Right hindlimb (tissue), 1 donor: ENCODE results near the gene ALDH1B1.
A peak's percentile ranks its signal among the peaks of the same experiment; 100 is the strongest.

ENCODE experiments used
- DNase-seq: peaks from one replicate; pipeline ENCODE4 v3.0.0-alpha.2; 2018

Gene ALDH1B1

GRCh38 chr9:38392235-38393127, at the start of gene ALDH1B1:
Gene ALDH1B1, plus strand, starts transcription at chr9:38392702. Its CDS starts 3,047 bp downstream, at chr9:38395749.
- DNase-seq, result peak; percentile 90

- DNase-seq, result no peak
Observed at GRCh38 chr9:38343037-38343436, 49.5 kb upstream of the ALDH1B1 start.

DNA sequence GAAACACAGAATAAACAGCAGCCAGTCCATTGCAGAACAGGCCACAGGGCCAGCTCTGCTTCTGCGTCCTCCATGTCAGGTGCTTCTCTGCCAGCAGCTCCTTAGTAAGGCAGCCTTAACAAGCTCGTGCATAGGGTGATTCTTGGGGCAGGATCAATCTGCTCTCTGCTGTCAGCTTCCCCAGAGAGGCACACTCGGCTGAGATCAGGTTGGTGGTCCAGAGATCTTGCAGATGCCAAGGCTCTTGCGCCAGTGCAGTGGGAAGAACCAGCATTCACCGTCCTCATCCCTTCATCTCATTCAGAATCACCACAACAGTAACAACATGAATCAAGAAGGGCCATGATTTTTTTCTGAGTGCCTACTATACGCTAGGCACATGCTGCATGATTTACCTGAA, 49.0 kb upstream of the ALDH1B1 start:
- no peak for DNase-seq

DNA sequence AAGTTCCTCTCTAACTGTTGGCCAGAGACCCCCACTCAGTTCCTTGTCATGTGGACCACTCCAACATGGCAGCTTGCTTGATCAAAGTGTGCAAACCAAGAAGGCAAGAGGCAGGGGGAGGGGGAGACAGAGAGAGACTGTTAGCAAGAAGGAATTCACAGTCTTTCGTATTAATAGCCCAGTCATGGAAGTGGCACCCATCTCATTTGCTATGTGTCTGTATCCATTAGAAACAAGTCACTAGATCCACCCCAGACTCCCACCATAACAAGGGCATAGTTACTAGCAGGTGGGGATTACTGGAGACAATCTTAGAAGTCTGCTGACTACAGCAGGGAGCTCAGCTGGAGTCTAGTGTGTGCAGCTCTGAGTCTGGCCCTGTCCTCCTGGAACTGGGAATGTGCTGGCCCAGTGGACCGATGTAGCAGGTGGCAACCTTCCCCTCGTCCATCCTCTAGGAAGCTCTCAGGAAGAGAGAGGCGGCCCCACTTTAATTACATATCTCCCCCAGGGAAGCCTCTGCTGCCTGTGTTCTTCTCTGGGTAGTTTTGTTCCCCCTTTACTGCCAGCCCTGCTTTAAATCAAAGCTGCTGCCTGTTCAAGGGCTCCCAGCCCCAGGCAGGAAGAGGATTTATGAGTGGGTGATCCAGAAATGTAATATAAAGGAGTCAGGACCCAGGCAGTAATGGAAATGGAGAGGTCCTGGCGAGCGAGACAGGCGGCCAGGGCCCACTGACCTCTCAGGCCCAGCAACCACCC, 47.8 kb upstream of the ALDH1B1 start:
- no peak for DNase-seq

DNA sequence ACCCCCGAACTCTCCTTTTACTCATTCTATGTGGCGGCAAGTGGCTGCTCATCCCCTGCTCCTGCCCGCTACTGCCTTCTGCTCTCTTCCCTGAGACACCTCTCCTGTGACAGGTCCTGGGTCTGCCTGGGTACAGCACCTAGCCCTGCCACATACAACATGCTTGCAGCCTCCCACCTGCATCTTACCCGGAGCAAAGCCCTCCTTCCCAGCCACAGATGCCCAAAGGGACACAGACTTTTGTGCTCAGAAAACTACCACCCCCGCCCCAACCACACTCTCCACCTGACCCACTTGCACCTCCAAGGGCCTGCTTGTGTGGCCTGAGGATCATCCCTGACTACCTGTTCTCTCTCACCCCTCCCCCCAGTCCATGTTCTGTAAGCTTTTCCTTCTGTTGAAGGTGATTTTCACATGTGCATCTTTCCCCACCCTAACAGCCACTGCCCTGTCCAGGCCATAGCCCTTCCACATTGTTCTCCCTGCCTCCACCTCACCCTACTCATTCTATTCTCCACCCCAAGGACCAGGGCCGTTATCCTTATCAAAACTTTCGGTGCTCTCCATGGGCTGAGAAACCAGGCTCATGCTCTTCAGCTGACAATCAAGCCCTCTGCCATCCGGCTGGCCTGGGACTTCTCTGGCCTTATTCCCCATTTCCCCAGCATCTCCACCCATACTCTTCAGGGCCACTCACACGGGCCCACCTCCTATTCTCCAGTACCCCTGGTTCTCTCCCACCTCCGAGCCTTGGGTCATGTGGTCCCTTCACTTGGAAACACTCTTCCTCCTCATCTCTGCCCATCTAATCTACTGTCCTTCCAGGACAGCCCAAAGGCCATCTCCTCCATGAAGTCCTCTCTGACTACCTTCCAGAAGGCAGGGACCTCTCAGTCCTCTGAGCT, 46.4 kb upstream of the ALDH1B1 start:
- no peak for DNase-seq

GRCh38 chr9:38346811-38347210, 45.7 kb upstream of the ALDH1B1 start:
- no peak for DNase-seq

GRCh38 chr9:38347271-38347671, 45.2 kb upstream of the ALDH1B1 start:
- DNase-seq, result no peak

GRCh38 chr9:38347946-38348345, 44.6 kb upstream of the ALDH1B1 start:
- DNase-seq, result no peak

GRCh38 chr9:38350529-38350928, 42.0 kb upstream of the ALDH1B1 start:
- no peak for DNase-seq

GRCh38 chr9:38352530-38353328, 39.8 kb upstream of the ALDH1B1 start:
- no peak for DNase-seq

DNA sequence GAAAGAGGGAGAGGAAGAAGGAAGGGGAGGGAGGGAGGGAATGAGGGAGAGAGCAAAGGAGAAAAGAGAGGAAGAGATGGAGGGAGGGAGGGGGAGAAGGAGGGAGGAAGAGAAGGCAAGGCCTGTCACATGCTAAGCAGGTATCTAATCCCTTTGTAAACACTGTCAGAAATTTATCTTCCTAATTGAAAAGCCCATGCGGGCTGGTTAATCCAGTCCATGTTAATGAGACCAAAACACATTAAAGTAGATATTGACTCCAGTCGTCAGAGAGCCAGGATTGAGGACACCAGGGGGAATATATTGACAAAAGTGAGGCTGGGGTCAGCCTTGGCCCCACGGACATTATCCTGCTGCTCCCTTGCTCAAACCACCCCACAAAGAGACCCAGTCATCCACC, 37.4 kb upstream of the ALDH1B1 start:
- no peak for DNase-seq

GRCh38 chr9:38355517-38356120, 36.9 kb upstream of the ALDH1B1 start:
- DNase-seq, result no peak

DNA sequence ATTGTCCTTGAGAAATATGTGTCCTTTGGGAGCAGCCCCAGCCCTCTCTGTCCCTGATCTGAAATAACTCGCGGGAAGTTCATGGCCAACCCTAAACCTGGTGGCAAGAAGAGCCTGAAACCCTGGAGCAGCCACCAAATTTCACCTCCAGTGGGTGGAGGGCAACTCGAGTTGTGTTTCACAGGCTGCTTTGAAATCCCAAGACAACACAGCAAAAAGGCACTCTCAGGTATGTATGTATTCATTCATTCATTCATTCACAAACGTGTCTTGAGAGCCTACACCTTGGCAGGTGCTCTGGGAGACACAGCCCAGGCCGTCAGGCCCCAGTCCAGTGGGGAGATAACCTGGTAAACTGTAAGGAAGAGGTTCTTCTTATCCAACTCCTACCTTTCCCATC, 35.7 kb upstream of the ALDH1B1 start:
- no peak for DNase-seq

- no peak for DNase-seq
Observed at GRCh38 chr9:38357350-38358114, 35.0 kb upstream of the ALDH1B1 start.

- DNase-seq, result no peak
Observed at GRCh38 chr9:38358390-38359296, 33.9 kb upstream of the ALDH1B1 start.

- DNase-seq, result no peak
Observed at GRCh38 chr9:38359297-38359653, 33.2 kb upstream of the ALDH1B1 start.

GRCh38 chr9:38359689-38360385, 32.7 kb upstream of the ALDH1B1 start:
- DNase-seq, result no peak

DNA sequence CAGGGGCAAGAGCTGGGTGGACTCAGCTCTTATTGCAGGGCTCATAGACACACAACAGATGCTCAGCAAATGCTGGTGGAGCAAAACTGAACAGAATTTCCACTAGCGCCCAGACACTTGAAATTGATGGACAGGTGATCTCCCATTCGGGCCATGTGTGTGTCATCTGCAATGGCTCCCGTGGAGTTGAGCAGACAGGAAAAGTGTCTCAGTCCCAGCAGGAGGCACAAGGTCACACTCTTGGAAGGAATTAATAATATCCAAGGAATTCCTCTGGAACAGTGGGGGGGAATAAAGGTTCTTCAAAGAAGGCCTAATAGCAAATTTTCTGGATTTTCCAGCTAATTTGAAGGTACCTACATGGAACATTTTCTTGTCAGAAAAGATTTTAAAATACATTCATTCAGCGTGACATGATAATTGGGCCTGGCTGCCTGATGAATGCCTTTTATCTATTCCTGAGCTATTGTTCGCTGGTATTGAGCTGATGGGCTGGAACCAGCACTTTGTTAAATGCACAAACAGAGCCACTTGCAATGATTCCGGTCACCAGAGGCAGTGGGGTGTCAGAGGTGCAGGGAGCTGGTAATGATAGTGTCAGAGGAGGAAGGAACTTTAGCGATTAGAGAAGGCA, 31.5 kb upstream of the ALDH1B1 start:
- DNase-seq, result no peak

GRCh38 chr9:38361473-38361850, 31.0 kb upstream of the ALDH1B1 start:
- DNase-seq, result no peak
